GM18511 (cell line): Measurements from ENCODE around the gene TMEM178B.

Experiments used
- ATAC-seq: cut with Tn5 transposase; IDR thresholded peaks from one replicate; pipeline ENCODE4 v1.9.1; 2021; ENCODE audit warnings: mild to moderate bottlenecking, moderate library complexity; ENCODE audit not compliant: unreplicated experiment

Gene TMEM178B

DNA sequence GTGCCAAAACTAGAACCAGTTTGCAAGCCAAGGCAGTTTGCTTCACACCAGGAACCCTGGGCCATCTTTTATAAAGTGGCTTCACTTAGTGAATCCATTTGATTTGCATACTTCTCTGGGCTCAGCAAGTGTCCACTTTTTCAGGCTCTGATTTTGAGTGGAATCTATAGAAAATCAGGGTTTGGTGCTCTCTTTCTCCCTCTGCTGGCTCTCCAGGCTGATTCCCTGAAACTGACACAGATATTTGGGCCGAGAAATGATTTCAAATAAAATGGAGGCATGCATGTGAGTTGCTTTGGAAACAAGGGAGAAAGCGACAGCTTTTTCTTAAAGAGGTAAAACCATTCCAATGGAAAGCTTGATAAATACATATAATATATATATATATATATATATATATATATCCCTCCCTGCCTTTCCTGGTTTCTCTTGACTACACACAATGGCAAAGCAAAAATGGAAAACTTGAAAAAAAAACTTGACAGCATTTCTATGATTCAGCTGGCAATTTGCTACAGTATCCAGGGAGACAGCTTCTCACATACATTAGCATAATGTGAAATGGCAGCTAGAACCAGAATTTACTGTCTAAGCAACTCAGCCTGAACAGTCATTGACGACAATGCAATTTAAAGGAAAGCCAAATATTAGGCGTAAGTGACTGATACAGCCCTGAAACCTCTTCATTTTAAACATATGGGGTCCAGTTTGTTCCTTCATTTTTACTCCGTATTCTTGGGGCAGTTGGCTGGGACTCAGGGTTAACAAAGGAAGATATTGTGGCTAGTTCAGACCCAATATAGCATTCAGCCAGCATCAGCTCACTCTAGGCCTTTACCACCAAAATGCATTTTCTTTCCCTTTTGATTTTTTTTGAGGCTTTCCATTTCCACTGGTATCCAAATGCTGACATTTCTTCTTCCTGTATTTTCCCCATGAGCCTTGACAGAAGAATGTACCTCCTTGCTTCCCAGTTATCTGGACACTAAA, 188.5 kb downstream of the TMEM178B start:
- ATAC-seq = no peak

DNA sequence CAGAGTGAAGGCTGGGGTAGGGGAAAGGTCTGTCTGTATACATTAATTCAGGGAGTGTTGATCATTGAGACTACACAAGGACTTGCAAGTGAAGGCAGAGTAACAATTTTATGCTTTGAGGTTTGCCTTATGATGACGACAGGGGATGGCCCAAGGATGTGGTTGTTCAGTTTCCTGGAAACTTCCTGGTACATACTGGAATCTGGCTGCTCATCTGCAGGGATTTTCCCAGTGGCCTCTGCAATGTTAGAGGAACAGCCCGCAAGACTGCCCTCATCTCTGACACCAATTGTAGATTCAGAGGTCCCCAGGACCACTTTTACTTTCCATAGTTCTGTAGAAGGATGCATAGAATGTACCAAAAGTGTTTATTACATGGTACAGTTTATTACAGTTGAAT, 189.6 kb downstream of the TMEM178B start:
- ATAC-seq = no peak

DNA sequence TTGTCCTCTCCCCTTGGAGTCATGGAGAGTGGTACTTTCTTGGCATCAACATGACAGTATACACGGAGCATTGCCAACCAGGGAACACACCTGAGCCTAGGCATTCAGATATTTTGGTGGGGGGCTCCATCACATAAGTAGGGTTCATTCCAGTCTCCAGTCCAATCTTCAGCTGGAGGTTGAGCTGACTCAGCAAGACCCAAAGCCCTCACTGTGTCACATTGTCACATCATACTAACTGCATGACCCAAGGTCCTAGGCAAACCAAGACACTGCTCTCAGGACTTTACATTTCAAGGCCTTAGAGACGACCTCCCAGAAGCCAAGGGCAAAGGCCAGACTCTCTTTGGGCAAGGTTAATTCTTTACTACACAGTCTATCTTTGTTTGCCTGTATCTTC, 190.1 kb downstream of the TMEM178B start:
- no peak for ATAC-seq

DNA sequence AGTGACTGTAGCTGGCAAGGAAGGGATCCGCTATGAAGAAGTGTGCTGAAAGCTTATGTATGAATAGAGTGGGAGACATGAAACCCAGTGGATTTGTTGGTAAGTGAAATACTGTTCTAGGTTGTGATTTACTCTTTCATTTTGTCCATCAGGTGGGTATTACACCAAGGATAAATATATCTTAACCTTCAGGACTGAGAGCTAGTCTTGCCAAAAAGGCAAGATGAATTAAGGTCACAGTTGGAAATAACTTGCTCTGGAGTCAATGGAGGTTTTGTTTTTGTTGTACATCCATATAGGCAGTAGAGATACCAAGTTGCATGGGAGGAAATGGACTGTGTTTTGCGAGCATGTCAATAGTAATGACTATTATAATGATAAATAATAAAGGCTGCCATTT, 190.6 kb downstream of the TMEM178B start:
- no peak for ATAC-seq

DNA sequence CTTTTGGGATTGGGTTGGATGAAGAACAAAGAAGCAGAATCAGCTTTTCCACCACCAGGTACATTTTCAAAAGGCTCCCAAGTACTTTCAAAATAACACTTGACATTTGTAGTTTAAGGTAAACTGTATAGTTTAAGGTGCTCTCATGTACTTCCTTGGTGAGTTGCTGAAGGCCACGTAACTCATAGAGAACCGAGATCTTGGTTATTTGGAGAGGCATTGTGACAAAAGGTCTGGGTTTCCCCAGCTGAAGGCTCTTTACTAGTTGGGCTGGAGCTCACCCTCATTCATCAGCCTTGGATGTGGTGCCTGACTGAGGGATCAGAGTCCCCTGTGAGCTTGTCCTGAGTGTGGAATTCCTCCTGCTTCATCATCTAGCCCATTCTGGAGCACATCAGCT, 191.8 kb downstream of the TMEM178B start:
- no peak for ATAC-seq

DNA sequence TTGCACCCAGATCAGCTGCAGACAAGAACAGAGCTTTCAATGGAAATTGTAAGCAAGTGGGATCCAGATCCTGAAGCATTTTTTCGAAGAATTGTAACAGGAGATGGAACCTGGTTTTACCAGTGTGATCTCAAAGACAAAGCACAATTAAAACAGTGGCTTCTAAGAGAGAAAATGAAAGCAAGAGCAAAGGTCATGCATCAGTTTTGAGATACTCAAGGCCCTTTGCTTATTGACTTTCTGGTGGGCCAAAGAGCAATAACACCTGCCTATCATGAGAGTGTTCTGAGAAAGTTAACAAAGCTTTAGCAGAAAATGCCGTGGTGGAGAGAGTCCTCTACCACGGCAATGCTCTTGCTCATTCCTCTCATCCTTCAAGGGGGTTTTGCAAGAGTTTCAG, 194.8 kb downstream of the TMEM178B start:
- no peak for ATAC-seq

DNA sequence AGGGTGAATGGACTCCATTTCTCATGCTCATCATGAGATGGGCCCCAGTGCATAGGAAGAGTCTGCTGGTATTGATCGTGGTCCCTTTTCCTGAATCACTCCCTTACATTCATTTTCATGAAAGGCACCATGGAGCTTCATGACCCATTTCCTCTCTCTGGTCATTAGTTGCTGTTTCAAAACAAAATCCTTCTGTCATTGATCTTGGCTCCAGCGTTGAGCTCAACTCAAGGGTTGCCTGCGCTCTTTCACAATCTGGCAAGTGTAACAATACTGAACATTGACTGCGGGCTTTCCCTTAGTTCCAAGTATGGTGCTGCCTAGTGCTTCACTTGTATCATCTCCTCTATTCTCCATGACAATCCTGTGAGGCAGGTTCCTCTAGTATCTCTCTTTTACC, 197.6 kb downstream of the TMEM178B start:
- ATAC-seq = no peak

DNA sequence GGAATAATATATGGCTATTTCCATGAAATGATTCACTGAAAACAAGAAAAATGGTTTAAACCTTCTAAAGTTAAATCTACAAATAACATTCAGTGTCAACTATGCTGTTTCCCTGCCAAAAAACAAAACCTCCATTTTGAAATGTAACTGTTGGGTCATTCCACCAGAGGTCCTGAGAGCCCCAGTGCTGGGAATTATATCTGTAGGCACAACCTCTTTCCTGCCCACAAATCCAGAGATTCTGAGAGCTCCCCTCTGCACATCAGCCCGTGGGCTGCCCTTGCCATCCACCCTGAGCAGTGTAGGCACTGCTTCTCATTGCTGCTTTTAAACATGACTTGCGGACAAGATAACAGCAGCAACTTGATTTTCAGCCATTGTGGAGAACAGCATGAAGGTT, 198.6 kb downstream of the TMEM178B start:
- no peak for ATAC-seq

DNA sequence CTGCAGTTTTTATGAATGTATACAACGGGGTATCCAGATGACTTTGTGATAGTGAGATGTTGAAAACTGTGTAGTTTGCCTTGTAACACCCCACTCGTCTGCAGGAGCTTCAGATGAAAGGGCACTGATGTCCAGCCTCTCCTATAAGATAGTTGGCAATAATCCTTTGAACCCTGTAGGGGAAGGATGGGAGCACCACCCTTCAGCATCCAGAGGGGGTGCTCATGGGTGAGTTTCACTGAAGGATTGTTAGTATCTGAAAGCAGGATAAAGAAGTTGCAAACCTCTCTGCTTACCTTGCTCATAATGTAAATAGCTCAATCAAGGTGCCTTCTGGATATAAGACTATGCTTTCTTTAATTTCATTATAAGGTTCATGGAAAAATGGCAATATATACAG, 201.5 kb downstream of the TMEM178B start:
- no peak for ATAC-seq

DNA sequence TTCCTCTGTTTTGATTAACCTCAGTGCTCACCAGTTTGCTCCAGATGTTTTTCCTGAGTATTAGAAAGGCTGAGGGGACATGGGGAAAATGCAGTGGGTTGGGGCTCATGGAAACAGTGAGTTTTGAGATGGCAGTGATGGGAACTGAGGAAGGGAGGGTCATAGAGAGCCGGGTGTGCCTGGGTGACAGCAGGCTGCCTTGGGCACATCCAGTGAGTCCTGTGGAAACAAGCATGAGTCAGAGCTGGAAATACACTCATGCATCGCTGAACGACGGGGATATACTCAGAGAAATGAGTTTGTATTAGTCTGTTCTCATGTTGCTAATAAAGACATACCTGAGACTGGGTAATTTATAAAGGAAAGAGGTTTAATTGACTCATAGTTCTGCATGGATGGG, 202.2 kb downstream of the TMEM178B start:
- ATAC-seq = no peak

DNA sequence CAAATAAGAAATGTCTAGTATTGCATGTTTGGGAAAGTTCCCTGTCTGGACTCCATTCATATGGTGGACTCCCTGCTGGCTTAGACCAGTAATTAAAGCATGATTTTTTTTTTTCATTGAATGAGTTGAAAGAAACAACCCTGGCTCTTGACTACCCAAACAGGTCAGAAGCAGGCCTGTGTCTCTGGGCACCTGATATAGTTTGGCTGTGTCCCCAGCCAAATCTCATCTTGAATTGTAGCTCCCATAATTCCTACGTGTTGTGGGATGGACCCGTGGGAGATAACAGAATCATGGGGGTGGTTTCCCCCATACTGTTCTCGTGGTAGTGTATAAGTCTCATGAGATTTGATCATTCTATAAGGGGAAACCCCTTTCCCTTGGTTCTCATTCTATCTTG, 206.2 kb downstream of the TMEM178B start:
- ATAC-seq = no peak

DNA sequence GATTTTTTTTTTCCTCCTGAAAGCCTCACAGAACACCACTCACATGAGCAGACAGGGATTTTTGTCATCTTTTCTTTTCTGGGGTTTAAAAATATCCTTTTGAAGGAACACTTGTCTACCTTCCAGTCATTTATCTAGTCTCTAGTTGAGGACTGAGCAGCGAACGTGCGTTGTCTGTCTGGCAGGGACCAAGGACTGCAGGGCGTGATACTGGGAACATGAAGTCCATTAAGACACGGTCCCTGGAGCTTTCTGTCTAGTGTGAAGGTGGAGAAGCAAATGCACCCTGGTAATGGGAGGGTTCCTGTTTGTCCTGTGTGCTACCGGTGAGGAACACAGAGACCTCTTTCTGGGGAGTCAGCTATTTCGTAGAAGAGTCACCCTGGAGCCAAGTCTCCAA, 207.4 kb downstream of the TMEM178B start:
- ATAC-seq = no peak

DNA sequence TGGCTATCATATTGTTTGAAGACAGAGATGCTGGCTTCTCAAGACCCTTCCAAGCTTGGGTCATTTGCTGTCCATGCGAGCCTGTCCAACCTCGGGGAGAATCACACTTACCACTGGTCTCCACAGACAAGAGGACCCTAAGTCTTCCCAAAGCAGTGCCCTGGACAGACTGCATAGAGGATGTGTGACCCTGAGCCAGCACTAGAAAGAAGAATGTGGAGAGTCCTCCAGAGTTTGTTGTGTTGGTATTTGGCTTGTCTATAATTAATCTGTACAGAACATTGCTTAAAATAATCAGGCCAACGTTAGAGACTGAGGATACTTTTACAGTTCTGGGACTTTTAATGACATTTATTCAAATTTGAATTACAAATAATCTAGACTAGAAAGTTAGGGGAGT, 212.7 kb downstream of the TMEM178B start:
- ATAC-seq = no peak

DNA sequence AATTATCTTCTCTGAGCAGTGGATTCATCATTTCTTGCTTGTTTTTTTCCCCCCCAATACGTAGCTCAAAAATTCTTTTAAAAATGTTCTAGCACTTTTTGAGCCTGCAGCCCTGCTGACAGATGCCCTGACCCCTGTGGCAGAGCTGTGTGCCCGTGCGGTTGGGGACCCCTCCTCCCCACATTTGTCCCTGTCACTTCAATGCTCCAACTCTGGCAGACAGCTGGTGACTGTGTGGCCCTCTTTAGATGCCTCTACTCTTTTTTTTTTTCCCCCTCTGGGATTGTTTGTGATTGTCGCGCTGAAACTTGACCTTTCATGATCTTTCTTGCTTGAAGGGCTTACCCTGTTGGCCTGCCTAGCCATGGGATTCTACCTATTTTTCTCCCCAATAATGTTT, 214.1 kb downstream of the TMEM178B start:
- ATAC-seq = no peak

DNA sequence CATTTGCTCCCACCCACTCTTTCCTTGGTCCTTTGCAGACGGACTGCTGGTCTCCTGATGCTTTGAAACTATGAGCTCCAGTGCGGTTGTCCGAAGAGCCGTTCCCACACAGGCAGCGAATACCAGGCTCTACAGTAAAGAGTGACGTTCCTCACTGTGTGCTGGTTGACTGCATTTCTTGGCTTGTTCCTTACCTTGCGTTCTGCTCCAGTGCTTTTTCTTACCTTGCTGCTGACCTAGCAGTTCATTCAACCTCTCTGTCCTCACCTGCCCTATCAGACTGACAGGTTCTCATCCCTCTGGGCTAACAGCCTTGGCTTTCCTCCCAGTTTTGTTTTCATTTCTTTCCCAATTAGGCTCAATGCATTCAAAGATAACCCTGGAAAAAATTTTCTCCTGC, 214.8 kb downstream of the TMEM178B start:
- no peak for ATAC-seq

DNA sequence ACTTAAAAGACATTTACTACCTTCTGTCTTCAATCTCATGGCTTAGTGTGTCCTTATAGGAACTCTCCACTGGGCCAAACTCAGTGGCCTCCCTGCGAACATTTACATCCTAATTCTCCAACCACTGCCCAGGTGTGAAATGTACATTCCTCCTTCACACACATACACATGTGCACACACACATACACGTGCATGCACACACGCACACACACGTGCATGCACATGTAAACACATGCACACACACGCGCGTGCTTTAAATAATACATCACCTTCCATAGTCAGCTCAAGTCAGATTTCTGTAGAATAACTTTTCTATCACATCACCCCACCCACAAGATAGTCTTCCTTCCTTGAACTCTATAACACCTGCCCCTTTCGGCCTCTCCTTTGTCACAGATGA, 216.5 kb downstream of the TMEM178B start:
- ATAC-seq = no peak

DNA sequence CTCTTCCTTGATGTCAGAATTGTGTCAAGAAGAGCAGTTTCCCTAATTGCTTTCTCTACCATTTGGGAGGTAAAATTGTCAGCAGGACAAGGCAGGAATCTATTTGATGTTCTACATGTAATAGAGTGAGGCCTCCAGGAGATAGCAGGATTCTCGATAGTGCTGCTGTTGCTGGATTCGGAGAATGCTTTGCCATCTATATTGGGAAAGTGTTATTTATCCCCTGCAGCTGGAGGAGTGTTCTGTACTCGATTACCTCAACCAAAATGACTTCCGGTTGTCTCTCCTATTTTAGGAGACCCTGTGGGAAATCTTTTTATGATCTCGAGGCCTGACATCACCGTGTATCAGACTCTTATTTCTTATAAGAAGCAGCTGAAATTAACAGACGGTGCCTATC, 217.1 kb downstream of the TMEM178B start:
- no peak for ATAC-seq

DNA sequence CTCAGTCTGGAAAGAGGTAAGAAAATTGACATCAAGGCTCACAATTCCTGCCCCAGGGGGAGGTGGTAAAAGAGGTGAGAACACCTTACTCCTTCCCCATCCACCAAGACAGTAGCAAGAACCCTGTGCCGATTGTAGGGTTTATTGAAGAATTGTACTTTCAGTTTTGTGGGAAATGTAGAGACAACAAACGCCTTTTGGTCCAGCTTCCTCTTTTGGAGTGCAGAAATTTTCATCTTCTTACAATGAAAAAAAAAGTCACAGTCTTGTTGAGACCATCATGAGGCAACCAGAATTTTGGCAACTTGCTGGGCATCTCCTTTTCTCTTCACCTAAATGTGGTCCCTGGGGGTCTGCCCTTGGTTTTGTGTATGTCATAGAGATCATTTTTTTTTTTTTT, 217.7 kb downstream of the TMEM178B start:
- ATAC-seq = no peak

DNA sequence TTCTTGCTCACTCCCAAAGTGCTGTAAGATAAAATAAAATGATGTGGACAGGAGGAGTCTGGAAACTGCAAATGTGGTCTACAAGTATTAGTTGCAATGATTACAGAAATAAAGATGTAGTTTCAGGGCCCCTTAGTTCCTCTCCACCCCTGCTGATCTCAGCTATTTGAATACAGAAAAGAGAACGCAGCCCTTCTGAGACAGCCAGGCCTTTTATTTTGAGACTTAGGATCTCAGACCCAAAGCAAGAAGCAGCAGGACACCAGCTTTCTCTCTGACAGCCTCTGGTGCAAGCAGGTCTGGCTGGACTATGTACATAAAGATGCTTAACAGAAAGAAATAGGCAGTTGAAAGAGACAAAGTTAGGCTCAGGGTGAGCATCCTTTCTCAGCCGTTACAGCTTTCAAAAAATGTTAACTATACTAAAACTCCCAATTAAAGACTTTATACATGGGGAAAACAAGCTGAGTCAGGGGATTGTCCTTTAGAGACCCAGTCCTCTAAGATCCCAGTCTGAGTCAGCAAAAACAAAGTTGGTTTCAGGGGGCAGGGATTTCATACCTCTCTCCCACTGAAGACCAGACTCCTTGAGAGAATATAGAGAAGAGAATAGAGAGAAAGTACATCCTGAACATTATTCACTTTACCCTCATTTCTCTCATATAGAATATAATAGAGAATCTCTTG, 220.4 kb downstream of the TMEM178B start:
- no peak for ATAC-seq

DNA sequence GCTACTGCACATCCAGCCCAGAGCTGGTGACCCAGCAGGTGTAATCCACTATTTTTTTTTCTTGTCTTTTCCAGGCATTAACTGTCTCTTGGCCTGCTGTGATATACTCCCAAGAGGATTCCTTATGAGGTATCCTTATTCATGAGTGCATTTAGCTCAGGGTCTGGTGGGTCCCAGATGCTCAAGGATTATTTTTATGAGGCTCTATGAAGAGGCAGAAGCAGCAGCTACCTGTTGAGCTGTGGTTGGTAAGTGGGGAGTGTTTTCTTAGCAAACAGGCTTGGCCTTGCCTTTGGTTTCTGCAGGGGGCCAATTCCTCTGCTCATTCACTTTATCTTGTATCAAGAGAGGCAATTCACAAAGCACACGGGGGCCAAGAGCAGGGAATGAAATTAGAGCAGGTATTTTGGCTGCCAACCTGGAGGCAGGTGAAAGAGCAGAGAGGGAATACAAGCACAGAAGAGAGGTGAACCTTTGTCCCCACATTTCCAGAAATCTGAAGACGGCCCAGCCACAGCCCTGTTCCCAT, 221.6 kb downstream of the TMEM178B start:
- no peak for ATAC-seq

DNA sequence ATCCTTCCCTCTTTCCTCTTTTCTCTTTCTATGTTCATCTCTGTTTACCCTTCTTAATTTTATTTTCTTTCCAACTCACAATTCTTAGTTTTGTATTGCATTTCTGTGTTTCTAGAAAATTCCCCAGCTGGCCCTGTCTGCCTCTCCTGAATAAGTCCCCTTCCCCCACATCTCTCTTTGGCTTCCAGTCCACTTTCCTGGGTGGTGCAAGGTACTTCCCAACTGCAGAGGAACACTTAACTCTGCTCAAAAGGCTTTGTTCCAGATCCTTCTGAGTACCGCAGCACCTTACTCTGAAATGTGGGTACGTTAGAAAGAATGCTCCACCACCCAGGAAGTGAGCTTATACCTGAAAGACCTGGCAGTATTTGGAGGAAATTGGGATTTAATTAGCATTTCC, 227.0 kb downstream of the TMEM178B start:
- no peak for ATAC-seq

DNA sequence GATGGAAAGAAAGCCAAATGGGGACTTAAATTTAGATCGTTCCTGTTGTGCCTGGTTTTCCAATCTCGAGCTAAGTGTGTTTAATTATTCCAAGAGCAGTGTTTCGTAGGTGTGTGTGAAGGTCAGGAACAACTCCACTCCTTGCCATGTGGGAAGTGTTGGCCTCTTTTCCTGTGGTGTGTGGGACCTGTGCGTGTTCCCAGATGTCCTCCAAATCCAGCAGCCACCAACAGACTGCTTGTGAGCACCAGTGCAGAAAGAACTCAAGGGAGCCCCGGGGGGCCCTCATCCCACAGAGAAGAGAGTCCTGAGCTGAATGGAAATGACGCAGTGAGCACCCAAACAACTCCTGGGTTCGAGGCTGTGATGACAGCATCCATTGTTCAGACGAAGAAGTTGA, 227.7 kb downstream of the TMEM178B start:
- ATAC-seq = no peak
